GM20431 (cell line): ENCODE measurements around the gene DNAH17.

Source experiments
- in situ Hi-C: fragments of 300-500 bp; cut with MseI, MboI; formaldehyde crosslinking; loops from one replicate; pipeline ENCODE4 v1.15.0; 2020; ENCODE audit warnings: low sequenced_read_pairs; ENCODE audit not compliant: unreplicated experiment

Gene DNAH17

DNA sequence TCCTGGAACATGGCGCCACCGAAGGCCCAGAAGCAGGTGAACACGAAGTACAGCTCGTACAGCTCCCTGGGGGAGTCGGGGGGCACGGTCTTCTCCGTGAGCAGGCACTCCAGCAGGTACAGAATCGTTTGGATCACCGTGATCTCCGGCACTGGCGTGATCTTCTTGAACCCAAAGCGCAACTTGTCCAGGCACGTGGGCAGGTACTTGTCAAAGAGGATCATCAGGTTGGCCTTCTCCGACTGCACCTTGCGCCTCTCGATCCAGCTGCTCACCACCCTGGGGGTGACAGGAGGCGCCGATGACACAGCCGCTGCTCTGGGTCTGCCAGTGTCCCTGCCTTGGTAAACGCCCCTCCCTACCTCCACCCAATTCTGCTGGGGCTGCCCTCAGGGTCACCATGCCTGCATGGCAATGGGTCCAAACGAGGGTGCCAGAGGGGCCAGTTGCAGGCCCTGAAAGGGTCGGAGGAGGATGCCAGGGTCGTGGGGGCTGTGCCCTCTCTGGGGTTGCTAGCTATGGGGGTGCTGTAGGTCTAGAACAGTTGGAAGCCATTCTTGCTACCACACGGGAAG is 90.9 kb downstream of the DNAH17 start:
- in situ Hi-C loops = loop anchor here (25.0 kb wide), 1 partner anchor 476 kb away; no protein-coding TSS in a partner anchor

DNA sequence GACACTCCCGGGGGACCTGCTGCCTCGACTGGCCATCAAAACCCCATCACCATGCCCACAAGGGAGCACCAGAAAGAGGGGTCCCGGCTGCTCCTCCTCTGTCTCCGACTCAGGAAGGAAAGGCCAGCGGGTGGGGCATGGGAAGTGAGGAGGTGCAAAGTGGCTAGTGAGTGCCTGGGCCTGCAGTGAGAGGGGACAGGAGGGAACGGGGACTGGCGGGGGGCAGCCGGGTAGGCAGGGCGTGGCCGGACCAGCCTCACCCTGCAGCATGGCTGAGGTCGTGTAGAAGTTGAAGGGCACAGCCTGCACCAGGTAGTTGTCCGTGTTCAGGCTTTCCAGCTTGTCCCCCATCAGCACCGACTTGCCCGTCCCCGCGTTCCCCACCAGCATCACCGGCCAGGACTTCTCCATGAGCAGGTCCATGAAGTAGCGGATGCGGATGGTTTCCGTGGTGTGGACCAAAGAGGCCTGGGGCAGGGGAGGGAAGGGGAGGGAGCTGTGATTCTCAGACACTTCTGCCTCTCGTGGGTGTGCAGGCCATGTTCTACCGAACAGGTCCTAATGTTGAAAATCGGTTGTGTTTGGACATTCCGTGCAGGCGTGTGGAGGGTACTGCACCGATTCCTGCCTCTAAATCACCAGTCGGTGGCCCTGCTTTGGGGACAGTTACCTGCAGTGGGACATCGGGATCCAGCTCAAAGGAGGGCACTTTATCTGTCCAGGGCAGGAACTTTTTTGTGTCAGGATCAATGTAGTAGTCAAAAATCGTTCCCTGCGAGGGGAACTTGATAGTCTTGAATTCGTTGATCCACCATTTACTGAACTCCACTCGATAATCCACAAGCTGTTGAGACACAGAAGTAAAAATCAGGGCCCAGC is 91.7 kb downstream of the DNAH17 start:
- in situ Hi-C loops = loop anchor here (25.0 kb wide), 1 partner anchor 477 kb away; no protein-coding TSS in a partner anchor

GRCh38 chr17:78484271-78485246 is 92.6 kb downstream of the DNAH17 start:
- in situ Hi-C loops = loop anchor here (25.0 kb wide), 1 partner anchor 478 kb away; no protein-coding TSS in a partner anchor

- in situ Hi-C loops = loop anchor here (25.0 kb wide), 1 partner anchor 483 kb away; no protein-coding TSS in a partner anchor
These were observed 97.8 kb downstream of the DNAH17 start for GRCh38 chr17:78479369-78479768.

- in situ Hi-C loops = loop anchor here (25.0 kb wide), 1 partner anchor 483 kb away; no protein-coding TSS in a partner anchor
These were observed 98.4 kb downstream of the DNAH17 start for GRCh38 chr17:78478757-78479297.

GRCh38 chr17:78477913-78478756 is 99.1 kb downstream of the DNAH17 start:
- in situ Hi-C loops = loop anchor here (25.0 kb wide), 1 partner anchor 484 kb away; no protein-coding TSS in a partner anchor

DNA sequence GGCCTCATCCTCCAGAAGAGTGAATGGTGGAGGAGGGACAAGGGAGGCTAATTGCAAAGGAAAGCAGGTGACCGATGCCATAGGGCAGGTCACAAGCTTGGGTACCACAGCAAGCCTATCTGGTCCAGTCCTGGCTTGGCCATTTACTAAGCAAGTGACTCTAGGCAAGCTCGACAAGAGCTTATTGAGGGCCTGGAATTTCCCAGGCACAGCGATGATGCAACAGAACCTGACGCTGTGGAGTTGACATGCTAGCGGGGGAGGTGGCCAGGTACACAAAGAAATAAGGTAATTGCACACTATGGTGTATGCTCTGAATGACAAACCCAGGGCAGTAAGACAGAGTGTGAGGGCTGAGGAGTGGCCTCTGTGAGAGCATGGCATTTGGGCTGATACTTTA is 100.2 kb downstream of the DNAH17 start:
- in situ Hi-C loops = loop anchor here (25.0 kb wide), 1 partner anchor 485 kb away; no protein-coding TSS in a partner anchor

DNA sequence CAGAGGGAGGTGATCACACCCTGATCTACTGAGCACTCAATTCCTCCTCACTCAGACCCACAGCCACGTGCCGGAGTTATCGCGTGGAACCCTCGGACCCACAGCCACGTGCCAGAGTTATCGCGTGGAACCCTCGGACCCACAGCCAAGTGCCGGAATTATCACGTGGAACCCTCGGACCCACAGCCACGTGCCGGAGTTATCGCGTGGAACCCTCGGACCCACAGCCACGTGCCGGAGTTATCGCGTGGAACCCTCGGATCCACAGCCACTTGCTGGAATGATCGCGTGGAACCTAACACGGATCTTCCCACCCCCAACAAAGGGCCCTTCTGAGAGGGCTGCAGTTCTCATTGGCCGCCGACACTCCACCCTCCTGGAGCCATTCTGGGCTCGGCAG is 101.0 kb downstream of the DNAH17 start:
- in situ Hi-C loops = loop anchor here (25.0 kb wide), 1 partner anchor 486 kb away; no protein-coding TSS in a partner anchor

GRCh38 chr17:78475211-78475610 is 102.0 kb downstream of the DNAH17 start:
- in situ Hi-C loops = loop anchor here (25.0 kb wide), 1 partner anchor 487 kb away; no protein-coding TSS in a partner anchor

GRCh38 chr17:78474614-78475146 is 102.5 kb downstream of the DNAH17 start:
- in situ Hi-C loops = loop anchor here (25.0 kb wide), 1 partner anchor 488 kb away; no protein-coding TSS in a partner anchor

GRCh38 chr17:78473951-78474613 is 103.1 kb downstream of the DNAH17 start:
- in situ Hi-C loops = no loop called here

- in situ Hi-C loops = no loop called here
These were observed 104.9 kb downstream of the DNAH17 start for GRCh38 chr17:78472035-78472905.

DNA sequence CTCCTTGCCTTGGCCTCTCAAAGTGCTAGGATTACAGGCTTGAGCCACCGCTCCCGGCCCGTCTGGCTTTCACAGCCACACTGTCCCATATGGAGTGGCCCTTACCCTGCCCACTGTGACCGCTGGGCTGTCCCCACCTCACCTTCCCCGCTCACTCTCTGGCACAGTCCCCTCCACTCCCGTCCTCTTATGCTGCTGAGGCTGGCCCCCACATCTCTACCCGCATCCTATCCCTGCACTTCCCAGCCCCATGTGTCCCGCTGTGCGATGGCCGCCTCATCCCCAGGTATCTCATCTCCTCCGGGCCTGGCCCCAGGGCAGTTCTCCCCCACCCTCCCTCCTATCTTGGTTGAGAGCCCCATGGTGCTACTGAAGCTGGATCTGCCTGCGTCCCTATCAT is 105.6 kb downstream of the DNAH17 start:
- in situ Hi-C loops = no loop called here

DNA sequence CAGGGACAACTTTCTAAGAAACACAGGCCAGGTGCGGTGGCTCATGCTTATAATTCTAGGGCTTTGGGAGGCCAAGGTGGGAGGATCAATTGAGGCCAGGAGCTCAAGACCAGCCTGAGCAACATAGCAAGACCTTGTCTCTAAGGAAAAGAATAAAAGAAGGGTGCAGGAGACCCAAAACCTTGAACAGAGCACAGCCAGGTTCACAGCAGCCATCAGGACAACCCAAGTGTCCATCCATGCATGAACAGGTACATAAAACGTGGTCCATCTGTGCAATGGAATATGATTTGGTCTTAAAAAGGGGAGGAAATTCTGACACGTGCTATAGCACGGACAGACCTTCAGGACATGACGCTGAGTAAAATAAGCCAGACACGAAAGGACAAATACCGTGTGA is 107.8 kb downstream of the DNAH17 start:
- in situ Hi-C loops = no loop called here

DNA sequence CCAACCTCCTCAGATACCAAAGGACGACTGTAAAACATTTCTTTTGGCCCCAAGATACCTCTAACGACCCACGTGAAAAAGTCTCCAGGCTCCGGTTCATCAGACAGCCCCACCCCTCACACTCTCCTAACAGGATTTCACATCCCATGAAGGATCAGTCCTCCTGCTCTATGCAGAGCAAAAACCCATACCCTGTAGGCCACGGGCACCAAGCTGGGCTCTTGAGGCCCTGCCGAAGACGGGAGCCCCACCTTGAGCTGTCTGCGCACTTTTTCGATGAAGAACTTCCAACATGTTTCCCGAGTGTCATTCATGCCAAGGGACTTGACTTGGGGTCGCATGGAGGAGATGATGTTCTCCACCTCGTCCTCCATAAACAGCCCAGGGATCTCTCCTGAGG is 108.8 kb downstream of the DNAH17 start:
- in situ Hi-C loops = no loop called here

DNA sequence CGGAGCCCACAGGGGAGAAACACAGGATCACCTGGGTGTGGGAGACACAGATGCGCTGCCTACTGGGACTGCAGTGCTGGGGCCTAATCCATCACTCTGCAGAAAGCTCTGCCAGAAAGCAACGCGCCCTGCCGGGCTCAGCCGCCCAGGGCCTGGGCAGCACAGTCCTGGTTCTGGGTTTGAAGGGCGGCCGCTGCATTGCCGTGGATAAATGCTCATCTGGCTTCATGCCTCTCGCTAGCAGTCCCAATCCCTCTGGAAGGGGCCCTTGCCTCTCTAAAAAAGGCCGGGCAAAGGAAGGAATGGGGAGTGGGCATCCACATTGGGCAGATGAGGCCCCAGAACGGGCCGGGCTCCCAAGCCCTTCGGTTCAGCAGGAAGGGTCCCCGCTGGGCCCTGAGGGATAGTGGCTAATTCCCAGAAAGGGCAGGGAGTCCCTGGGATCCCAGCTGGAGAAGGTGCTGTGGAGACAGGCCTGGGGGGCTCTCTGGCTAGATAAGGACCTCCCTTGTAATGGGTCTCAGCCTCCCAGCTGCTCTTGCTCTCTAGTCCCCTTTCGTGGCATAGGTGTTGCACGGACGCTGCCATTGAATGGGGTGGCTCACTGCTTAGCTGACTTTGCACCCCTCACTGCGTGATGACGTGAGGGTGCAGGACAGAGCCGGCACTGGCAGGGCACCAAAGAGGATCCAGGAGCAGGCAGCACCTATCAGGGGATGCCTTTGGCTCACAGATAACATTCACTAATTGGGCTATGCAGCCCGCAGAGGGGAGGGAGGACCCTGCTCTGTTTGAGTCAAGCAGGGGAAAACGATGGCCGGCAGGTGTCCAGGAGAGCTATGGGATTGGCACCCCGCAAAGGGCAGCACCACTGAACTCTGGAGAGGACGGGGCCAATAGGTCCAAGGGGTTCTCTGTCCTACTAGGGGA is 110.1 kb downstream of the DNAH17 start:
- in situ Hi-C loops = no loop called here
